Ovary (tissue), 9 donors: ENCODE measurements around the gene HAL. TPM values are rescaled to one million over a fixed set of nuclear protein-coding genes. Genes with fewer than 3 reads are reported as not detected.

Experiments
- DNase-seq, 5 donors: peaks; one replicate each; pipeline ENCODE4 v3.0.0-alpha.2; 2019 to 2020
- H3K27ac ChIP-seq, 2 donors: fragments of 200-600 bp; one replicate each; pipeline versions ENCODE4 v1.5.1 to v1.8.0; 2019 to 2022
- H3K27me3 ChIP-seq: fragments of 200-600 bp; one replicate; pipeline ENCODE4 v1.8.0; 2022
- H3K36me3 ChIP-seq: fragments of 200-600 bp; sonication (generic); one replicate; pipeline ENCODE4 v1.5.1; 2019
- H3K4me1 ChIP-seq: one replicate; pipeline ENCODE4 v1.8.1; 2013; ENCODE audit warnings: mild to moderate bottlenecking, moderate library complexity; ENCODE audit not compliant: insufficient read depth
- H3K4me3 ChIP-seq: fragments of 200-600 bp; sonication (generic); one replicate; pipeline ENCODE4 v1.5.1; 2017
- H3K9me3 ChIP-seq, 2 donors: fragments of 200-600 bp in 1 of 2; sonication (generic) in 1 of 2; one replicate each; pipeline versions ENCODE4 v1.5.1 to v1.8.1; 2013 to 2019; ENCODE audit warnings: mild to moderate bottlenecking in 1 of 2, moderate library complexity in 1 of 2
- EP300 ChIP-seq: sonication (generic); formaldehyde crosslinking; IDR thresholded peaks from one replicate; pipeline ENCODE4 v1.6.1; 2017; ENCODE audit warnings: antibody characterized with exemption
- POLR2A ChIP-seq: fragments of 450-650 bp; IDR thresholded peaks from one replicate; pipeline ENCODE4 v1.6.1; 2017; ENCODE audit warnings: antibody characterized with exemption, mild to moderate bottlenecking, moderate library complexity
- WGBS, 3 donors: extraction: QIAGEN DNeasy Blood & Tissue Kit in 1 of 3; methylation state at CpG; one replicate each; pipeline versions ENCODE4 v1.1.5 to v1.1.7; 2013 to 2017; 5-methylcytosine and 5-hydroxymethylcytosine counted together
- intact Hi-C, 4 donors: fragments of 100-400 bp; cut with DNase I; formaldehyde crosslinking; loops; one replicate each; pipeline versions ENCODE4 v1.11.0 to v1.15.1; 2022 to 2023
- polyA plus RNA-seq, 2 donors: library from polyadenylated mRNA; stranded (reverse); fragments of 200-250 nt in 1 of 2; fragments of 350-450 nt in 1 of 2; fragmentation: Illumina TruSeq in 1 of 2; extraction: RNeasy Lipid Tissue Mini Kit (QIAGEN cat#74804) in 1 of 2; gene quantifications; one replicate each; pipeline ENCODE4 v1.2.3, GENCODE V29; 2013 to 2014
- total RNA-seq, 7 donors: library from RNA; depleted of rRNA in 2 of 7; stranded (reverse); fragments of >200 nt in 2 of 7; fragmentation: NEBNext Ultra II Directional in 3 of 7; extraction: Animal tissue kit (Norgen Biotek cat#: 25700) in 3 of 7; gene quantifications; one replicate each; pipeline versions ENCODE4 v1.1.0 to v1.2.4, GENCODE V29; 2016 to 2023
- TF ChIP-seq, protein P1 (sequence below), 3 donors: fragments of 450-650 bp in 2 of 3; fragments of 200-600 bp in 1 of 3; IDR thresholded peaks; one replicate each; pipeline versions ENCODE4 v1.5.1 to v1.8.0; 2016 to 2022; ENCODE audit warnings: antibody characterized with exemption in 3 of 3, mild to moderate bottlenecking in 1 of 3
- donor health status: DM: no; HTN: no; CAD: no; lungs with moderate emphysema.
- donor health status: DM: no; HTN: no; CAD: no.
- donor health status: Bipolar disorder and iron deficiency.
- donor health status: DM: yes; HTN: yes; CAD: no.
- donor health status: DM: no; HTN: no; CAD: no.
- donor health status: DM: yes; HTN: yes; CAD: no.

HAL gene
- total and polyA plus RNA-seq, 9 donors, result 0.08 to 2.9 (median 0.64) TPM

DNA sequence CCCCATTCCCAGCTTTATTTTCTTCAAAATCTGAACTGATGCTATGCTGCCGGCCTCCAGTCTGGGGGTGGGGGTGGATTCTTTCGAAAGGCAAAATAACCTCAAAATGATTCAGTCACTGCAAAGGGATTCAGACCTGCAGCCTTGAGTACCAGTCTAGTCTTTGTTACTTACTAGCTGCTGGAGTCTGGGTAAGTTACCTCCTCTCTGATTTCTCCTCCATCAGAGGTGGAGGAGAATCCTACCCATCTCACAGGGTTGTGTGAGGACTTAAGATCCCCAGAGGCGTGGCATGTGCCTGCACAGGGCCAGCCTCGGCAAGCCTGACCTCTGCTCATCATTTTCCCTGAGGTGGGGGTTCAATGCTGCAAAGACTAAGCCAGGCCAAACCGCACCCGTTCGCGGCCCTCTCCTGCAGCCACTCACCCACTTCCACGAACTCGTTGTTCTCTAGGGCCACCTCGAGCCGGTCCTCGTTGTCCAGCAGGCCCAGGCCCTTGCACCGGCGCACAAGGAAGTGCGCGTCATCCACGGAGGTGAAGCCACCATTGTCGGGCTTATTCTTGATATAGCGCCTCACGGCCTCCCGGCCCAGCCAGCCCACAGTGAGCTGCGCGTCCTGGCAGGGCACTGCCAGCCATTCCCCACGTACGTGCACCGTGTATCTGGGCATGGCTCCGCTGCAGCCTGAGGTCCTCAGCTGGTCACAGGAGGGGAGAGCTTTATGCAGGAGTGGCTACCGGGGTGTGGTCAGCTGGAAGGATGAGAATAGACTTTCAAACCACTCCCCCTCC, 709 bp downstream of the HAL start:
- WGBS, 3 donors, result 93 to 95% (median 94%) methylated on average over 29 of the region's 29 CpGs
- H3K27me3 ChIP-seq, result no peaks in the 10 kb centered on the region
- TF ChIP-seq EP300 (no peak), POLR2A (no peak)
- TF ChIP-seq, protein P1, sequence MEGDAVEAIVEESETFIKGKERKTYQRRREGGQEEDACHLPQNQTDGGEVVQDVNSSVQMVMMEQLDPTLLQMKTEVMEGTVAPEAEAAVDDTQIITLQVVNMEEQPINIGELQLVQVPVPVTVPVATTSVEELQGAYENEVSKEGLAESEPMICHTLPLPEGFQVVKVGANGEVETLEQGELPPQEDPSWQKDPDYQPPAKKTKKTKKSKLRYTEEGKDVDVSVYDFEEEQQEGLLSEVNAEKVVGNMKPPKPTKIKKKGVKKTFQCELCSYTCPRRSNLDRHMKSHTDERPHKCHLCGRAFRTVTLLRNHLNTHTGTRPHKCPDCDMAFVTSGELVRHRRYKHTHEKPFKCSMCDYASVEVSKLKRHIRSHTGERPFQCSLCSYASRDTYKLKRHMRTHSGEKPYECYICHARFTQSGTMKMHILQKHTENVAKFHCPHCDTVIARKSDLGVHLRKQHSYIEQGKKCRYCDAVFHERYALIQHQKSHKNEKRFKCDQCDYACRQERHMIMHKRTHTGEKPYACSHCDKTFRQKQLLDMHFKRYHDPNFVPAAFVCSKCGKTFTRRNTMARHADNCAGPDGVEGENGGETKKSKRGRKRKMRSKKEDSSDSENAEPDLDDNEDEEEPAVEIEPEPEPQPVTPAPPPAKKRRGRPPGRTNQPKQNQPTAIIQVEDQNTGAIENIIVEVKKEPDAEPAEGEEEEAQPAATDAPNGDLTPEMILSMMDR (IDR thresholded peaks at IDR 0.05), result no peak
- no peak for DNase-seq
- H3K27ac ChIP-seq, result no peak overlapping the region
- H3K36me3 ChIP-seq, result no peaks in the 10 kb centered on the region
- intact Hi-C loops, result loop anchor here in 1 of 4 donors (10.0 kb wide), 1 partner anchor 411 kb away; no protein-coding TSS in a partner anchor
- H3K4me1 ChIP-seq, result no peaks in the 10 kb centered on the region
- H3K9me3 ChIP-seq, result no peaks in the 10 kb centered on the region
- no peak overlapping the region for H3K4me3 ChIP-seq

DNA sequence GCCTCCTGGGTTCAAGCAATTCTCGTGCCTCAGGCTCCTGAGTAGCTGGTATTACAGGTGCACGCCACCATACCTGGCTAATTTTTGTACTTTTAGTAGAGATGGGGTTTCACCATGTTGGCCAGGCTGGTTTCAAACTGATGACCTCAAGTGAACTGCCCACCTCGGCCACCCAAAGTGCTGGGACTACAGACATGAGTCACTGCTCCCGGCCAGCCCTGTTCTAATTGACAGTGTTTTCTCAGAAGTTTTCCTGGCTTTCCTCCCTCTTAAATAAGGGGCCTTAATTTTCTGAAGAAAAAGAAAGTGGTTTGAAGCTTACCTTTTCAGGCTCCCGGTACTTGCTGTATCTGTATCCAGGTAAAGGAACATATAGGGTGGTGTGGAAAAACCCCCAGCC, 1.7 kb downstream of the HAL start:
- Histone ChIP-seq H3K27ac (no peak overlapping the region), H3K9me3 (no peaks in the 10 kb centered on the region), H3K4me3 (no peak overlapping the region), H3K36me3 (no peaks in the 10 kb centered on the region), H3K4me1 (no peaks in the 10 kb centered on the region), H3K27me3 (no peaks in the 10 kb centered on the region)
- DNase-seq, result no peak
- intact Hi-C loops, result loop anchor here in 1 of 4 donors (10.0 kb wide), 1 partner anchor 410 kb away; no protein-coding TSS in a partner anchor
- no peak for TF ChIP-seq EP300
- no peak for TF ChIP-seq POLR2A
- TF ChIP-seq, protein P1 (IDR thresholded peaks at IDR 0.05), result no peak
- 88 to 91% (median 90%) methylated on average over 5 of the region's 5 CpGs for WGBS, 3 donors

GRCh38 chr12:95993907-95994306, 2.2 kb downstream of the HAL start:
- Histone ChIP-seq H3K27me3 (no peaks in the 10 kb centered on the region), H3K9me3 (no peaks in the 10 kb centered on the region), H3K36me3 (no peaks in the 10 kb centered on the region), H3K4me1 (no peaks in the 10 kb centered on the region), H3K27ac (no peak overlapping the region), H3K4me3 (no peak overlapping the region)
- 90 to 92% (median 91%) methylated on average over 7 of the region's 7 CpGs for WGBS, 3 donors
- TF ChIP-seq POLR2A, result no peak
- TF ChIP-seq, protein P1 (IDR thresholded peaks at IDR 0.05), result no peak
- intact Hi-C loops, result loop anchor here in 1 of 4 donors (10.0 kb wide), 1 partner anchor 409 kb away; no protein-coding TSS in a partner anchor
- no peak for DNase-seq

GRCh38 chr12:95990136-95990535, 6.0 kb downstream of the HAL start:
- intact Hi-C loops, result loop anchor here in 1 of 4 donors (10.0 kb wide), 1 partner anchor 405 kb away; no protein-coding TSS in a partner anchor
- DNase-seq, result no peak
- WGBS, 3 donors, result 77 to 81% (median 77%) methylated on average over 7 of the region's 7 CpGs

More at GRCh38 chr12:95990136-95990535, 6.0 kb downstream of the HAL start:
- TF ChIP-seq EP300 (no peak), POLR2A (no peak)
- TF ChIP-seq, protein P1 (IDR thresholded peaks at IDR 0.05), result no peak
- H3K27me3 ChIP-seq, result no peaks in the 10 kb centered on the region
- no peak overlapping the region for H3K27ac ChIP-seq
- H3K4me3 ChIP-seq, result no peak overlapping the region
- H3K36me3 ChIP-seq, result no peaks in the 10 kb centered on the region
- no peaks in the 10 kb centered on the region for H3K9me3 ChIP-seq
- H3K4me1 ChIP-seq, result no peaks in the 10 kb centered on the region
